Panc1 (cell line): Measurements from ENCODE around the gene LAMB3. TPM values are rescaled to one million over a fixed set of nuclear protein-coding genes. Genes with fewer than 3 reads are reported as not detected.

Source experiments
- ATAC-seq: fragments of 200-7000 bp; cut with Tn5 transposase; 2 replicates; pipeline ENCODE4 v1.9.1; 2020; ENCODE audit warnings: mild to moderate bottlenecking, moderate library complexity
- BruUV-seq: library from RNA; stranded (reverse); fragments of 400-500 nt; replicated peaks from 2 replicates; lab custom pipeline; 2021; lab: Mats Ljungman, UMichigan
- CTCF ChIA-PET: fragments of 300-600 bp; sonication (Branson Sonifier 250); formaldehyde crosslinking; loops from one replicate; lab custom pipeline; 2022; ENCODE audit warnings: antibody characterized with exemption; lab: Charles Lee
- POLR2A ChIA-PET: fragments of 300-600 bp; sonication (Branson Sonifier 250); formaldehyde crosslinking; loops from one replicate; lab custom pipeline; 2022; ENCODE audit warnings: antibody characterized with exemption; lab: Charles Lee
- DNase-seq: peaks from one replicate; pipeline ENCODE4 v3.0.0-alpha.2; 2010; ENCODE audit warnings: low read depth, low spot score
- H3K27ac ChIP-seq: 2 replicates; pipeline ENCODE4 v1.5.1; 2011; ENCODE audit warnings: mild to moderate bottlenecking, low read length, inconsistent platforms
- H3K27me3 ChIP-seq: fragments of 200-500 bp; sonication (Bioruptor generic); 2 replicates; pipeline ENCODE4 v1.6.0; 2014; ENCODE audit warnings: low read length, inconsistent platforms; ENCODE audit not compliant: control insufficient read depth, insufficient read depth
- H3K36me3 ChIP-seq: fragments of 200-500 bp; sonication (Bioruptor generic); 2 replicates; pipeline ENCODE4 v1.5.1; 2014; ENCODE audit warnings: inconsistent platforms, mild to moderate bottlenecking, low read length, moderate library complexity; ENCODE audit not compliant: control insufficient read depth, insufficient read depth
- H3K4me1 ChIP-seq: 2 replicates; pipeline ENCODE4 v1.5.1; 2011; ENCODE audit warnings: inconsistent platforms, mild to moderate bottlenecking, low read length, moderate library complexity; ENCODE audit not compliant: control insufficient read depth, insufficient read depth
- H3K4me3 ChIP-seq, 2 experiments: 2 replicates each; pipeline ENCODE4 v1.5.1; 2011 to 2012; ENCODE audit warnings: low read depth in 2 of 2, low read length in 2 of 2, mild to moderate bottlenecking in 2 of 2, inconsistent platforms in 1 of 2, moderate library complexity in 1 of 2
- H3K9me3 ChIP-seq: fragments of 200-500 bp; sonication (Bioruptor generic); 2 replicates; pipeline ENCODE4 v1.5.1; 2014; ENCODE audit warnings: low read depth, mild to moderate bottlenecking, inconsistent platforms, low read length, moderate library complexity; ENCODE audit not compliant: control insufficient read depth, insufficient read depth
- CTCF ChIP-seq: fragments of 450-650 bp; IDR thresholded peaks from 2 replicates; pipeline ENCODE4 v1.5.1; 2017; ENCODE audit warnings: mild to moderate bottlenecking
- POLR2AphosphoS5 ChIP-seq: IDR thresholded peaks from 2 replicates; pipeline ENCODE4 v1.6.1; 2012; ENCODE audit warnings: mild to moderate bottlenecking, low read depth, low read length, moderate library complexity
- REST ChIP-seq, 2 experiments: IDR thresholded peaks; 2 replicates each; pipeline ENCODE4 v1.6.1; 2011 to 2012; ENCODE audit warnings: low read depth in 2 of 2, control low read depth in 1 of 2, low read length in 1 of 2, mild to moderate bottlenecking in 1 of 2, moderate library complexity in 1 of 2; ENCODE audit not compliant: insufficient read depth in 1 of 2
- SIN3A ChIP-seq: IDR thresholded peaks from 2 replicates; pipeline ENCODE4 v1.6.1; 2012; ENCODE audit warnings: low read depth, mild to moderate bottlenecking, low read length, moderate library complexity, borderline replicate concordance; ENCODE audit not compliant: insufficient read depth
- TCF7L2 ChIP-seq: IDR thresholded peaks from 2 replicates; pipeline ENCODE4 v1.6.1; 2011; ENCODE audit warnings: mild to moderate bottlenecking, low read depth, low read length, inconsistent platforms
- in situ Hi-C: cut with HindIII; loops from 2 replicates; pipeline ENCODE4 v1.10.0; 2016; ENCODE audit warnings: low sequenced_read_pairs, low pct_unique_long_range_greater_than_20kb
- intact Hi-C: fragments of 100-400 bp; cut with micrococcal nuclease; formaldehyde crosslinking; loops from one replicate; pipeline ENCODE4 v1.10.0; 2022; ENCODE audit not compliant: unreplicated experiment
- total RNA-seq: library from RNA; stranded (reverse); gene quantifications from one replicate; pipeline ENCODE4 v1.2.1, GENCODE V29; 2021; ENCODE audit not compliant: unreplicated experiment

LAMB3 gene
- total RNA-seq, 1 experiment from 2014 or later: 0.85 TPM

GRCh38 chr1:209624558-209625549, 27.4 kb downstream of the LAMB3 start:
- DNase-seq (no peak), ATAC-seq (no peak)
- ChIA-PET POLR2A (no interaction called here), CTCF (no interaction called here)
- H3K4me1 ChIP-seq: no peaks in the 10 kb centered on the region
- no peaks in the 10 kb centered on the region for H3K9me3 ChIP-seq
- BruUV-seq: no TSS peak
- H3K36me3 ChIP-seq: no peaks in the 10 kb centered on the region
- no peaks in the 10 kb centered on the region for H3K27me3 ChIP-seq
- no peak for TF ChIP-seq CTCF
- no peak for TF ChIP-seq POLR2AphosphoS5
- TF ChIP-seq TCF7L2: no peak
- no peak for TF ChIP-seq REST (IDR thresholded peaks at IDR 0.05; ENCODE audit: insufficient read depth in 1 of 2, low read depth in 2 of 2, low read length in 1 of 2)
- no peak for TF ChIP-seq SIN3A
- no peak overlapping the region for H3K27ac ChIP-seq
- intact Hi-C loops (no loop called here), in situ Hi-C loops (no loop called here)
- no peak overlapping the region for H3K4me3 ChIP-seq

GRCh38 chr1:209622841-209623829, 29.1 kb downstream of the LAMB3 start:
- ATAC-seq (no peak), DNase-seq (no peak)
- Histone ChIP-seq H3K4me1 (no peaks in the 10 kb centered on the region), H3K4me3 (no peak overlapping the region), H3K36me3 (no peaks in the 10 kb centered on the region), H3K27ac (no peak overlapping the region), H3K27me3 (no peaks in the 10 kb centered on the region), H3K9me3 (no peaks in the 10 kb centered on the region)
- intact Hi-C loops (no loop called here), in situ Hi-C loops (no loop called here)
- ChIA-PET POLR2A (no interaction called here), CTCF (no interaction called here)
- TF ChIP-seq REST (IDR thresholded peaks at IDR 0.05; ENCODE audit: insufficient read depth in 1 of 2, low read depth in 2 of 2, low read length in 1 of 2): no peak
- no peak for TF ChIP-seq POLR2AphosphoS5
- TF ChIP-seq CTCF: no peak
- no peak for TF ChIP-seq TCF7L2
- TF ChIP-seq SIN3A: no peak
- no TSS peak for BruUV-seq
